ENCODE data around the gene CMTM8. TPM values are rescaled to one million over a fixed set of nuclear protein-coding genes. Genes with fewer than 3 reads are reported as not detected.

Gene CMTM8
- total RNA-seq, 1 experiment from 2014 or later, result 28.5 TPM

- ChIA-PET POLR2A (no interaction called here), CTCF (no interaction called here)
- peaks cover 44% of the 10 kb centered on the region for H3K4me1 ChIP-seq
- no peak overlapping the region for H3K27ac Mint-ChIP-seq (ENCODE audit: unreplicated experiment)
- H3K4me3 Mint-ChIP-seq (ENCODE audit: unreplicated experiment), result no peak overlapping the region
- intact Hi-C loops (cut with micrococcal nuclease; ENCODE audit: unreplicated experiment), result loop anchor here (5.0 kb wide), 1 partner anchor 45 kb away; the partner anchor contains the start of gene CMTM8
- H3K9me3 Mint-ChIP-seq (ENCODE audit: unreplicated experiment), result no peaks in the 10 kb centered on the region
- peaks cover 23% of the 10 kb centered on the region for H3K4me1 Mint-ChIP-seq (ENCODE audit: low read depth, unreplicated experiment)
- no peak for DNase-seq
- no peaks in the 10 kb centered on the region for H3K36me3 ChIP-seq (ENCODE audit: control insufficient read depth, insufficient read depth, low read length)
- no TSS peak for BruUV-seq (replicated peaks)
- no peaks in the 10 kb centered on the region for H3K36me3 Mint-ChIP-seq (ENCODE audit: insufficient read depth, unreplicated experiment)
- TF ChIP-seq, protein P1, sequence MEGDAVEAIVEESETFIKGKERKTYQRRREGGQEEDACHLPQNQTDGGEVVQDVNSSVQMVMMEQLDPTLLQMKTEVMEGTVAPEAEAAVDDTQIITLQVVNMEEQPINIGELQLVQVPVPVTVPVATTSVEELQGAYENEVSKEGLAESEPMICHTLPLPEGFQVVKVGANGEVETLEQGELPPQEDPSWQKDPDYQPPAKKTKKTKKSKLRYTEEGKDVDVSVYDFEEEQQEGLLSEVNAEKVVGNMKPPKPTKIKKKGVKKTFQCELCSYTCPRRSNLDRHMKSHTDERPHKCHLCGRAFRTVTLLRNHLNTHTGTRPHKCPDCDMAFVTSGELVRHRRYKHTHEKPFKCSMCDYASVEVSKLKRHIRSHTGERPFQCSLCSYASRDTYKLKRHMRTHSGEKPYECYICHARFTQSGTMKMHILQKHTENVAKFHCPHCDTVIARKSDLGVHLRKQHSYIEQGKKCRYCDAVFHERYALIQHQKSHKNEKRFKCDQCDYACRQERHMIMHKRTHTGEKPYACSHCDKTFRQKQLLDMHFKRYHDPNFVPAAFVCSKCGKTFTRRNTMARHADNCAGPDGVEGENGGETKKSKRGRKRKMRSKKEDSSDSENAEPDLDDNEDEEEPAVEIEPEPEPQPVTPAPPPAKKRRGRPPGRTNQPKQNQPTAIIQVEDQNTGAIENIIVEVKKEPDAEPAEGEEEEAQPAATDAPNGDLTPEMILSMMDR (IDR thresholded peaks at IDR 0.05; ENCODE audit: insufficient read depth in 1 of 2, low read depth in 1 of 2, low read length in 1 of 2, severe bottlenecking in 1 of 2, unreplicated experiment in 1 of 2), result no peak
- no peaks in the 10 kb centered on the region for H3K27me3 ChIP-seq (replicated peaks; ENCODE audit: control insufficient read depth, insufficient read depth, low read length)
- no peaks in the 10 kb centered on the region for H3K9me3 ChIP-seq
- H3K27me3 Mint-ChIP-seq (ENCODE audit: insufficient read depth, unreplicated experiment), result no peaks in the 10 kb centered on the region
- no peak overlapping the region for H3K4me3 ChIP-seq (ENCODE audit: low read depth, low read length)
These were observed 44.2 kb downstream of the CMTM8 start for GRCh38 chr3:32282578-32283154.

- CTCF ChIA-PET, result interaction anchor here (1.0 kb wide), 1 partner anchor 9 kb away, joined by 3 read pairs; no protein-coding TSS in a partner anchor
- intact Hi-C loops (cut with micrococcal nuclease; ENCODE audit: unreplicated experiment), result loop anchor here (5.0 kb wide), 1 partner anchor 46 kb away; the partner anchor contains the start of gene CMTM8
- Mint-ChIP-seq H3K27ac (ENCODE audit: unreplicated experiment) (no peak overlapping the region), H3K27me3 (ENCODE audit: insufficient read depth, unreplicated experiment) (no peaks in the 10 kb centered on the region), H3K9me3 (ENCODE audit: unreplicated experiment) (no peaks in the 10 kb centered on the region), H3K36me3 (ENCODE audit: insufficient read depth, unreplicated experiment) (no peaks in the 10 kb centered on the region), H3K4me3 (ENCODE audit: unreplicated experiment) (no peak overlapping the region), H3K4me1 (ENCODE audit: low read depth, unreplicated experiment) (peaks cover 23% of the 10 kb centered on the region)
- no peaks in the 10 kb centered on the region for H3K9me3 ChIP-seq
- peaks cover 44% of the 10 kb centered on the region for H3K4me1 ChIP-seq
- TF ChIP-seq, protein P1 (IDR thresholded peaks at IDR 0.05; ENCODE audit: insufficient read depth in 1 of 2, low read depth in 1 of 2, low read length in 1 of 2, severe bottlenecking in 1 of 2, unreplicated experiment in 1 of 2), result no peak
- no peak for DNase-seq
- no TSS peak for BruUV-seq (replicated peaks)
- POLR2A ChIA-PET, result interaction anchor here (0.5 kb wide), 1 partner anchor 192 kb away, joined by 4 read pairs; no protein-coding TSS in a partner anchor
- H3K4me3 ChIP-seq (ENCODE audit: low read depth, low read length), result no peak overlapping the region
- no peaks in the 10 kb centered on the region for H3K36me3 ChIP-seq (ENCODE audit: control insufficient read depth, insufficient read depth, low read length)
- H3K27me3 ChIP-seq (replicated peaks; ENCODE audit: control insufficient read depth, insufficient read depth, low read length), result no peaks in the 10 kb centered on the region
These were observed 44.8 kb downstream of the CMTM8 start for GRCh38 chr3:32283304-32283703.

DNA sequence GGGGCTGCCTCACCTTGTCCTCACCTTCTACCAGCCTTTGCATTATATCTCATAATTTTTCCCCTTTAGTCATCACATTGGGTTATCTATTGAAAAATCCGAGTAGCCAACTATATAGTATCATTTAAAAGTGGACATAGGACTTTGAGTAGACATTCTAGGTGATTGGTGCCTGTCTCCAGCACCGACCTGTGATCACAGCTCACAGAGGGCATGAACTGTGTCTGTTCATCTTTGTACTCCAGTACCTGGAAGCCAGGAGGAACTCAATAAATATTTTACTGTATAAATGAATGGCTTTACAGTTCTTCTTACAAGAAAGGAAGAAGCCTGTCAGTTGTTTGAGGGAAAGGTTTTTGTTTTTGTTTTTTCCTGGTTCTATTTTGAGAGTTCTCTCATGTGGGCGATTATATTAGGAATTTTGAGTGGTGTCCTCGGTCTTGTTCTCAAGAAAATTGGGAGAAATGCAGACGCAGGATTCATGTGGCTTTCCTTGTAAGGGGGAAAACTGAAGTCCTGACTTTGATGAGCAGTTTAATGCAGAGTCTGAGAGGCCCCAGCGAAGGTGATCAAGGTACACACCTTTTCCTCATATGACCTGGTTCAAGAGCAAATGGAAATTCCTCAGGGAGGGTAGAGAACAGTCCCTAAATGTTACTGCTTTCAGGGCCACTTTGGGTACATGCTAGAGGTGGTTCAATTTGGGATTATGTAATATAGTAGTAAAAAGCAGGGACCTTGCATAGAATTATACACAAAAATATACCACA lies 46.1 kb downstream of the CMTM8 start:
- no TSS peak for BruUV-seq (replicated peaks)
- intact Hi-C loops (cut with micrococcal nuclease; ENCODE audit: unreplicated experiment), result loop anchor here (5.0 kb wide), 1 partner anchor 47 kb away; the partner anchor contains the start of gene CMTM8
- H3K4me3 ChIP-seq (ENCODE audit: low read depth, low read length), result no peak overlapping the region
- H3K27me3 ChIP-seq (replicated peaks; ENCODE audit: control insufficient read depth, insufficient read depth, low read length), result no peaks in the 10 kb centered on the region
- H3K36me3 ChIP-seq (ENCODE audit: control insufficient read depth, insufficient read depth, low read length), result no peaks in the 10 kb centered on the region
- Mint-ChIP-seq H3K4me1 (ENCODE audit: low read depth, unreplicated experiment) (peaks cover 23% of the 10 kb centered on the region), H3K9me3 (ENCODE audit: unreplicated experiment) (no peaks in the 10 kb centered on the region), H3K27ac (ENCODE audit: unreplicated experiment) (no peak overlapping the region), H3K36me3 (ENCODE audit: insufficient read depth, unreplicated experiment) (no peaks in the 10 kb centered on the region), H3K27me3 (ENCODE audit: insufficient read depth, unreplicated experiment) (no peaks in the 10 kb centered on the region), H3K4me3 (ENCODE audit: unreplicated experiment) (no peak overlapping the region)
- peaks cover 44% of the 10 kb centered on the region for H3K4me1 ChIP-seq
- no peaks in the 10 kb centered on the region for H3K9me3 ChIP-seq
- TF ChIP-seq, protein P1 (IDR thresholded peaks at IDR 0.05; ENCODE audit: insufficient read depth in 1 of 2, low read depth in 1 of 2, low read length in 1 of 2, severe bottlenecking in 1 of 2, unreplicated experiment in 1 of 2), result no peak
- POLR2A ChIA-PET, result no interaction called here
- CTCF ChIA-PET, result no interaction called here
- DNase-seq, result no peak
